ENCODE data around the gene CTXN3. TPM values are rescaled to one million over a fixed set of nuclear protein-coding genes. Genes with fewer than 3 reads are reported as not detected.

CTXN3 gene
- total RNA-seq, 1 donor from 2014 or later: not detected

- H3K4me3 ChIP-seq: no peak overlapping the region
- H3K27me3 ChIP-seq: no peaks in the 10 kb centered on the region
- no peaks in the 10 kb centered on the region for H3K4me1 ChIP-seq
- H3K27ac ChIP-seq: no peak overlapping the region
- no peak for DNase-seq (ENCODE audit: low spot score in 2 of 2)
- H3K36me3 ChIP-seq: no peaks in the 10 kb centered on the region
- H3K9me3 ChIP-seq: no peaks in the 10 kb centered on the region
- intact Hi-C loops (cut with DNase I): no loop called here
- TF ChIP-seq CTCF (IDR thresholded peaks at IDR 0.05): no peak
Measured at GRCh38 chr5:127602896-127603844, 45.7 kb upstream of the CTXN3 start.

- Histone ChIP-seq H3K4me3 (no peak overlapping the region), H3K27me3 (no peaks in the 10 kb centered on the region), H3K4me1 (no peaks in the 10 kb centered on the region), H3K9me3 (no peaks in the 10 kb centered on the region), H3K36me3 (no peaks in the 10 kb centered on the region), H3K27ac (no peak overlapping the region)
- DNase-seq (ENCODE audit: low spot score in 2 of 2): no peak
- TF ChIP-seq CTCF (IDR thresholded peaks at IDR 0.05): no peak
- intact Hi-C loops (cut with DNase I): no loop called here
Measured at GRCh38 chr5:127608077-127608660, 40.7 kb upstream of the CTXN3 start.

GRCh38 chr5:127609011-127609410, 39.9 kb upstream of the CTXN3 start:
- no peak for TF ChIP-seq CTCF (IDR thresholded peaks at IDR 0.05)
- Histone ChIP-seq H3K27me3 (no peaks in the 10 kb centered on the region), H3K4me3 (no peak overlapping the region), H3K4me1 (no peaks in the 10 kb centered on the region), H3K36me3 (no peaks in the 10 kb centered on the region), H3K27ac (no peak overlapping the region), H3K9me3 (no peaks in the 10 kb centered on the region)
- no peak for DNase-seq (ENCODE audit: low spot score in 2 of 2)
- intact Hi-C loops (cut with DNase I): no loop called here

GRCh38 chr5:127609957-127610356, 38.9 kb upstream of the CTXN3 start:
- H3K4me3 ChIP-seq: no peak overlapping the region
- no peaks in the 10 kb centered on the region for H3K27me3 ChIP-seq
- H3K36me3 ChIP-seq: no peaks in the 10 kb centered on the region
- H3K27ac ChIP-seq: no peak overlapping the region
- H3K4me1 ChIP-seq: no peaks in the 10 kb centered on the region
- TF ChIP-seq CTCF (IDR thresholded peaks at IDR 0.05): no peak
- intact Hi-C loops (cut with DNase I): no loop called here
- no peaks in the 10 kb centered on the region for H3K9me3 ChIP-seq
- DNase-seq (ENCODE audit: low spot score in 2 of 2): no peak

GRCh38 chr5:127612441-127613141, 36.3 kb upstream of the CTXN3 start:
- no peaks in the 10 kb centered on the region for H3K27me3 ChIP-seq
- intact Hi-C loops (cut with DNase I): no loop called here
- no peak for TF ChIP-seq CTCF (IDR thresholded peaks at IDR 0.05)
- H3K4me3 ChIP-seq: no peak overlapping the region
- H3K27ac ChIP-seq: no peak overlapping the region
- H3K36me3 ChIP-seq: no peaks in the 10 kb centered on the region
- H3K9me3 ChIP-seq: no peaks in the 10 kb centered on the region
- H3K4me1 ChIP-seq: no peaks in the 10 kb centered on the region
- DNase-seq (ENCODE audit: low spot score in 2 of 2): no peak
